AG09309 (cell line): Measurements from ENCODE around the gene EPB42.
"Not testable (repeated sequence)": the region's sequence is repeated elsewhere in the genome, so short reads cannot be mapped to it uniquely, and the experiment has no call there.

Source experiments
- DNase-seq: peaks from one replicate; pipeline ENCODE4 v3.0.0-alpha.2; 2010; ENCODE audit warnings: low read depth
- H3K4me3 ChIP-seq: 2 replicates; pipeline ENCODE4 v1.5.1; 2011; ENCODE audit warnings: mild to moderate bottlenecking, low read depth, low read length, moderate library complexity; ENCODE audit not compliant: control insufficient read depth
- TF ChIP-seq, protein P1 (sequence below): IDR thresholded peaks from 2 replicates; pipeline ENCODE4 v1.5.1; 2011; ENCODE audit warnings: mild to moderate bottlenecking, low read depth, low read length, inconsistent platforms; ENCODE audit not compliant: insufficient read depth, control insufficient read depth; ENCODE audit errors: missing control alignments

EPB42 gene

DNA sequence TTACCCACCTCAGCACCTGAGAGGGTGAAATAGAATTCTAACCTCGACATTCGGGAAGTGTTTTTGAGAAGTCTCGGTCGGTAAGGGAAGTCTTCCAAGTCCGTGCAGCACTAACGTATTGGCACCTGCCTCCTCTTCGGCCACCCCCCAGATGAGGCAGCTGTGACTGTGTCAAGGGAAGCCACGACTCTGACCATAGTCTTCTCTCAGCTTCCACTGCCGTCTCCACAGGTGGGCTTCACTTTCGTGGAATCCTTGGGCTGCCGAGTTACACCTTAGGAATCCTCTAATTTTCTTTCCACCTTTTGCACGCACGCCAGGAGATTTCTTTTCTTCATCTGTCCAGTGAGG, 34.8 kb downstream of the EPB42 start:
- peak overlapping the region; percentile 79 for H3K4me3 ChIP-seq
- TF ChIP-seq, protein P1, sequence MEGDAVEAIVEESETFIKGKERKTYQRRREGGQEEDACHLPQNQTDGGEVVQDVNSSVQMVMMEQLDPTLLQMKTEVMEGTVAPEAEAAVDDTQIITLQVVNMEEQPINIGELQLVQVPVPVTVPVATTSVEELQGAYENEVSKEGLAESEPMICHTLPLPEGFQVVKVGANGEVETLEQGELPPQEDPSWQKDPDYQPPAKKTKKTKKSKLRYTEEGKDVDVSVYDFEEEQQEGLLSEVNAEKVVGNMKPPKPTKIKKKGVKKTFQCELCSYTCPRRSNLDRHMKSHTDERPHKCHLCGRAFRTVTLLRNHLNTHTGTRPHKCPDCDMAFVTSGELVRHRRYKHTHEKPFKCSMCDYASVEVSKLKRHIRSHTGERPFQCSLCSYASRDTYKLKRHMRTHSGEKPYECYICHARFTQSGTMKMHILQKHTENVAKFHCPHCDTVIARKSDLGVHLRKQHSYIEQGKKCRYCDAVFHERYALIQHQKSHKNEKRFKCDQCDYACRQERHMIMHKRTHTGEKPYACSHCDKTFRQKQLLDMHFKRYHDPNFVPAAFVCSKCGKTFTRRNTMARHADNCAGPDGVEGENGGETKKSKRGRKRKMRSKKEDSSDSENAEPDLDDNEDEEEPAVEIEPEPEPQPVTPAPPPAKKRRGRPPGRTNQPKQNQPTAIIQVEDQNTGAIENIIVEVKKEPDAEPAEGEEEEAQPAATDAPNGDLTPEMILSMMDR, result no peak
- no peak for DNase-seq

DNA sequence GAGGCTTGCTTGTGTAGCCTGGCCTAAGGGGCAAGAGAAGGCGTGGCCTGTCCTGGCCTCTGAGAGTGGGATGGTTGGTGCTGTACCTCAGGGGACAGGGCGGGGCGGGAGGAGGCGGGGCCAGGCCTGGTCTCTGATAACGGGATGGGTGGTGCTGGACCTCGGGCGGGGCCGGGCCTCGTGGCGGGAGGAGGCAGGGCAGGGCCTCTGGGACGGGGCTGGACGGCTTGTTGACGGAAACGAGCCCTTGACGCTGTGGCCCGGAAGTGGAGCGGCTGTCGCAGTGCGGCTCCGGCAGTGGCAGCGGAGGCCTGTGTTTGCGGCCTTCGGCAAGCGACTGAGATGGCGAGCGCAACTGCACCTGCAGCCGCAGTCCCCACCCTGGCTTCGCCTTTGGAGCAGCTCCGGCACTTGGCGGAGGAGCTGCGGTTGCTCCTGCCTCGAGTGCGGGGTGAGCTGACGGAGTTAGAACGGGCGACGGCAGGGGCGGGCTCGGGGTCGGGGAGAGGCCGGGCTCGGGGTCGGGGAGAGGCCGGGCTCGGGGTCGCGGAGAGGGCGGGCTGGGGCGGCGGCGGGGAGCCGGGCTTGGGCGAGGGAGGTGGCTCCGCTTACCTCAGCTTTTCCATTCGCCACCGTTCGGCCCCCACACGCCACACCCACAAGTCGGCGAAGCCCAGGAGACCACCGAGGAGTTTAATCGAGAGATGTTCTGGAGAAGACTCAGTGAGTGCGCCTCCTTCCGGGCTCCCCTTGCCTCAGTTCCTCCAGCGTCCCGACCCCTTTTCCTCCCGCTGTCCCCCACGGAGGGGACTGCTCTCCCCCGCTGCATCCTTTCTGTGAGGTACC, 35.4 kb downstream of the EPB42 start, which contains the start of gene CCNDBP1:
Gene CCNDBP1 (plus strand): TSS at position 247 of the 846 bp plus-strand sequence. CDS start 96 bp downstream, at position 343.
- H3K4me3 ChIP-seq, result peak within 1 kb of the TSS; percentile 79
- DNase-seq, result peak; percentile 28
- TF ChIP-seq, protein P1, result peak; percentile 55

DNA sequence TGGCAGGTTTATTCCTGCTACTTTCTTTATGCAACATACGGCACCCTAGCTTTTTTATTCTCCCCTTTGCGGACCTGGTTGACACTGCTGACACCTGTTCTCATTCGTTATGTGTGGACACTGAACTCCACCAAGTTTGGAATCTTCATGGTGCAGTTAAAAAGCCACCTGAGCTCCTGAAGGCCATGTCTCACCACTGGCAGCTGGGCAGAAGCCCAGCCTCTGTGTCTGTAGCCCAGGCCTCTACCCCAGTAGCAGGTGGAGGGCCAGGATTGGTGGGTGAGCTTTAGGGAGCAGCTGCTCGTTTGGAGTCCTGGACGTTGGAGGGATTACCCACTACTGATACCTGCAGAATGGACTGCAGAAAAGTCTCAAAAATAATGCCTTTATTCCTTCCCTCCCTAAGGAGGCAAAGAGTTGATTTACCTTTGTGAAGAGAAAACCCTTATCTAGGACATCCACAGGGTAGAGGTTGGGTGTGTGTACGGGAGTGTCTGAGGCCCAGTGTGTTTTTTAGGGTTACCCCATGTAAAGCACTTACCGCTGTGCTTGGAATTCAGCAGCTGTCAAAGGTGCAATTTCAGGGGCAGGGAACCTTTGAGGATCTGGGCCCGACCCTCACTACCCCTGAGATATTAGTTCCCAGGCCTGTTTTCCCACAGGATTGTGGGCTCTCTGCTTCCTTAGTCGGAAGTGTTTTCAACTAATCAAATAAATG, 36.3 kb downstream of the EPB42 start:
- DNase-seq, result no peak
- H3K4me3 ChIP-seq, result peak overlapping the region; percentile 79
- TF ChIP-seq, protein P1, result no peak

DNA sequence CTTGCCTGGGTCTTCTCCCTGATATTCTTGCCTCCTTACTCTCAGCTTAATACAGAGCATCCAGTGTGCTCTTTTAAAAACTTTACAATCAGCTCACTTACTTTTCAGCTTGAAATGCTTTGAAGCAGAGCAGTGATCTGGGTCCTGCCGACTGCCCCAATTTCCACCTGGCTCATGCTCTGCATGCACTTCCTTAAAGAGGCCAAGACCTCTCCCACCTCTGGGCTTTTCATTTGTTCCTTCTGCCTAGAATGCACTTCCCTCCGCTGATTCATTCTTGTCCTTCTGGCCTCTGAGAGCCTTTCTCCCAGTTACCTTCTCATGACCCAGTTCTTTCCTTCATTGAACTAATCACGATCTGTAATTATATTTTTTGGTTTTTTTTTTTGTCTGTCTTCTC, 37.5 kb downstream of the EPB42 start:
- no peak for DNase-seq
- H3K4me3 ChIP-seq, result no peak overlapping the region

DNA sequence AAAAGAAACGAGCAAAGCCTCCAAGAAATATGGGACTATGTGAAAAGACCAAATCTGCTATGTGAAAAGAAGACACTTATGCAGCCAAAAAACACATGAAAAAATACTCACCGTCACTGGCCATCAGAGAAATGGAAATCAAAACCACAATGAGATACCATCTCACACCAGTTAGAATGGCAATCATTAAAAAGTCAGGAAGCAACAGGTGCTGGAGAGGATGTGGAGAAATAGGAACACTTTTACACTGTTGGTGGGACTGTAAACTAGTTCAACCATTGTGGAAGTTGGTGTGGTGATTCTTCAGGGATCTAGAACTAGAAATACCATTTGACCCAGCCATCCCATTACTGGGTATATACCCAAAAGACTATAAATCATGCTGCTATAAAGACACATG, 43.7 kb downstream of the EPB42 start:
- not testable (repeated sequence) for DNase-seq, H3K4me3 ChIP-seq

More for the DNA sequence above, 37.5 kb downstream of the EPB42 start:
- TF ChIP-seq, protein P1, result no peak

DNA sequence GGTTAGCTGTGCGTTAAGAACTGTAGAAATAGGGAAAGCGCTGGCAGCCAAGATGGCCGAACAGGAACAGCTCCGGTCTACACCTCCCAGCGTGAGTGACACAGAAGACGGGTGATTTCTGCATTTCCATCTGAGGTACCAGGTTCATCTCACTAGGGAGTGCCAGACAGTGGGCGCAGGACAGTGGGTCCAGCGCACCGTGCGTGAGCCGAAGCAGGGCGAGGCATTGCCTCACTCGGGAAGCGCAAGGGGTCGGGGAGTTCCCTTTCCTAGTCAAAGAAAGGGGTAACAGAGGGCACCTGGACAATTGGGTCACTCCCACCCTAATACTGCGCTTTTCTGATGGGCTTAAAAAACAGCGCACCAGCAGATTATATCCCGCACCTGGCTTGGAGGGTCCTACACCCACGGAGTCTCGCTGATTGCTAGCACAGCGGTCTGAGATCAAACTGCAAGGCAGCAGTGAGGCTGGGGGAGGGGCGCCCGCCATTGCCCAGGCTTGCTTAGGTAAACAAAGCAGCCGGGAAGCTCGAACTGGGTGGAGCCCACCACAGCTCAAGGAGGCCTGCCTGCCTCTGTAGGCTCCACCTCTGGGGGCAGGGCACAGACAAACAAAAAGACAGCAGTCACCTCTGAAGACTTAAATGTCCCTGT, 45.0 kb downstream of the EPB42 start:
- DNase-seq, H3K4me3 ChIP-seq: not testable (repeated sequence)

DNA sequence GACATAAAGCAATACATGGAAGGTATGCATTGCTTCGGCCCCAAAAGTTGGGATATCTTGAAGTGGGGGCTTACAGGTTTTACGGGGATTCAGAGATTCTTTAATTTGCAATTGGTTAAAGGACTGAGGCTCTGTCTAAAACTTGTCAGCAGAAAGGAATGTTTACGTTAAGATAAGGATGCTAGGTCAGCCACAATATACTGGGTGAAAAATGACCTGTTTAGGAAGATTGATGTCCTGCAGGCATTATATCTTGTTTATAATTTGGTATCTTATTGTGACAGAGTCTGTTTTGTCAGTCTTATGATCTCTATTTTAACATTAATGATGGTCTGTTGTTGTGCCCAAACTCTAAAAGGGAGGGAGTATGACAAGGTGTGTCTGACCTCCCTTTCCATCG, 50.9 kb downstream of the EPB42 start:
- TF ChIP-seq, protein P1, result no peak
- DNase-seq, result no peak
- H3K4me3 ChIP-seq, result no peak overlapping the region
